Gastrocnemius medialis (tissue), 4 donors: ENCODE results near the gene POTEB3. TPM values are rescaled to one million over a fixed set of nuclear protein-coding genes. Genes with fewer than 3 reads are reported as not detected.
"Not testable (repeated sequence)": the region's sequence is repeated elsewhere in the genome, so short reads cannot be mapped to it uniquely, and the experiment has no call there.

ENCODE experiments used
- ATAC-seq, 2 donors: fragments of 150-250 bp; one replicate each; pipeline ENCODE4 v1.9.1; 2016
- DNase-seq, 2 donors: peaks; one replicate each; pipeline ENCODE4 v3.0.0-alpha.2; 2019
- H3K27ac ChIP-seq, 4 donors: fragments of 200-600 bp; sonication (generic); 1 replicate in 1 of 4; 2 replicates in 3 of 4; pipeline ENCODE4 v1.5.1; 2016 to 2018; ENCODE audit warnings: mild to moderate bottlenecking in 2 of 4, moderate library complexity in 1 of 4
- H3K27me3 ChIP-seq, 3 donors: fragments of 200-600 bp; sonication (generic) in 2 of 3; 1 replicate in 1 of 3; 2 replicates in 2 of 3; pipeline versions ENCODE4 v1.5.1 to v1.6.0; 2016 to 2019; ENCODE audit warnings: mild to moderate bottlenecking in 1 of 3, moderate library complexity in 1 of 3
- H3K36me3 ChIP-seq, 2 donors: fragments of 200-600 bp; sonication (generic) in 1 of 2; one replicate each; pipeline ENCODE4 v1.5.1; 2017 to 2018
- H3K4me1 ChIP-seq, 2 donors: fragments of 200-600 bp; sonication (generic) in 1 of 2; one replicate each; pipeline ENCODE4 v1.5.1; 2016 to 2017; ENCODE audit warnings: mild to moderate bottlenecking in 2 of 2
- H3K4me3 ChIP-seq, 4 donors: fragments of 200-600 bp; sonication (generic) in 3 of 4; 1 replicate in 1 of 4; 2 replicates in 3 of 4; pipeline ENCODE4 v1.5.1; 2016 to 2019; ENCODE audit warnings: mild to moderate bottlenecking in 2 of 4
- H3K9me3 ChIP-seq, 3 donors: fragments of 200-600 bp; sonication (generic) in 2 of 3; 1 replicate in 1 of 3; 2 replicates in 2 of 3; pipeline ENCODE4 v1.5.1; 2016 to 2019
- in situ Hi-C, 4 donors: fragments of 200-750 bp; cut with MboI; loops; one replicate each; pipeline versions ENCODE4 v1.15.0 to v1.8.0; 2017; ENCODE audit warnings: low sequenced_read_pairs in 4 of 4
- intact Hi-C: fragments of 100-400 bp; cut with DNase I; formaldehyde crosslinking; loops from one replicate; pipeline ENCODE4 v1.15.1; 2023; ENCODE audit warnings: low total_unique reads
- total RNA-seq, 4 donors: library from RNA; depleted of rRNA; stranded (reverse); fragments of >200 nt; gene quantifications; one replicate each; pipeline versions ENCODE4 v1.1.0 to v1.2.3, GENCODE V29; 2016

The POTEB3 gene
- not detected for total RNA-seq

DNA sequence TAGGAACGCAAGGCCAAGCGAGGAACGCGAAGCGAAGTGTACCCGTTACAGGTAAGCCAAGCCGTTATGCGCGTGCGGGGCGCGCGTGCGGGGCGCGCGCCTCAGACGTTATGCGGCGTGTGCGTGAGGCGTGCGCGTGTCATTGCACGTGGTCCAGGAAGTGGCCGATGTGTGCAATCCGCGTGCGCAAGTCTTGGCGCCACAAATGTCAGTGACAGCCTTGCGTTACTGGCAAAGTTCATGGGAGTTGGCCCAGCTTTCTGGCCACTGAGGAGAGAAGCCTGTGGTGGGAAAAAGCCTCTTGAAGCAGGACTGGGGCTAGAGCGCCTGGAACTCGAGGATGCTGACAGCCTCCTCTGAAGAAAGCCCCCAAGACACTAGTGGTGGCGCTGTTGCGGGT lies at the start of gene POTEB3:
TSS of gene POTEB3 (minus strand) at position 101 of the 400 bp plus-strand sequence. CDS start 488 bp downstream, outside the sequence.
- intact Hi-C loops, H3K9me3 ChIP-seq, in situ Hi-C loops: not testable (repeated sequence)

DNA sequence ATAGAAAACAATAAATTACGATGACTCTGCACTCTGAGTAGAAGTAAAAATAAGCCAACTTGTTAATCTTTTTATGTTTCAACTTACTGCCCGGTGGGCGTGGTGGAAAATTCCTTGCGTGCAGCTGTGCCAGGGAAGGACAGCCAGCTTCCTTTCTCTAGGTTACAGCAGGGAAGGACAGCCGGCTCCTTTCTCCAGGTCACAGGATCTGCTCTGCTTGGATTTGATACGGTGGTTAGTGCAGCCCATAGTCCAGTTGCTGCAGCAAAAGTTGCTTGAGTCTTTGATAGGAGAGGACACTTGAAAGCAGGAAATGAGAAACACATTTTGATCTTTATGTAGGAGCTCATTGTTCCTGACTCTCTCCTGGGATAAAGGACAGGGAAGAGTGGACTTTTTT lies 13.4 kb upstream of the POTEB3 start:
- H3K9me3 ChIP-seq, H3K4me1 ChIP-seq, H3K4me3 ChIP-seq, in situ Hi-C loops, H3K27ac ChIP-seq, H3K27me3 ChIP-seq, intact Hi-C loops, H3K36me3 ChIP-seq, DNase-seq, ATAC-seq: not testable (repeated sequence)

More for the DNA sequence above, at the start of gene POTEB3:
- not testable (repeated sequence) for H3K36me3 ChIP-seq, H3K27ac ChIP-seq, ATAC-seq, H3K4me3 ChIP-seq, H3K4me1 ChIP-seq, DNase-seq, H3K27me3 ChIP-seq

DNA sequence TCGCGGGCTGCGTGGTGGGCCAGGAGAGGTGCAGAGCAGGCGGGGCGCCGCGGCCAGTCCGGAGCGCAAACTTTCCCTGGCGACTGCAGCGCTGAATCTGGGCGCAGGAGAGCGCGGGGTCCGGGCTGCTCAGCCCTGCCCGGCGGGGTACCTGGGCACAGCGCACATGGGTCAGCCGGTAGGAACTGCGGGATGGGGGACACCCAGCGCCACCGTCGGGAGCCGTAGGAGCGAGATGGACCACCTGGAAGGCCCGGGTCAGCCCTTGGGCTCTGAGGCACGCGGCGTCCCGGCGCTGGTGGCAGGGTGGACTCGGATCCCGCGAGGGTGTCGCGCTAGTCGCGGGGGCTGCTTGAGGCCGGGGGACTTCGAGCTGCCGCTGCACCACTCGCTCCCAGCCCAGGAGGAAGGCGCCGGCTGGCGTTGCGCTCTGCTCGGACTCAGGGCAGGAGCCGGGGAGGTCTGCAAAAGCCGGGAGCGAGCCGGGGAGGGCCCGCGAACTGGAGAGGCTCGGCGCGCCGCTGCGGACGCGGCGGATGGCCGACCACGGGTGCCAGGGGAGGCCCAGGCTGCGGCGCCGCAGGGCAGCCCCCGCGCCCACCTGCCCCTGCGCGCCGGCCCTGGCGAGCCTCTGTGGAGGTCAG lies 11.7 kb upstream of the POTEB3 start:
- ATAC-seq, result peak in 1 of 2 donors; percentile 26
- H3K4me3 ChIP-seq, H3K27ac ChIP-seq, H3K27me3 ChIP-seq, intact Hi-C loops, H3K4me1 ChIP-seq, DNase-seq, H3K9me3 ChIP-seq, H3K36me3 ChIP-seq, in situ Hi-C loops: not testable (repeated sequence)

DNA sequence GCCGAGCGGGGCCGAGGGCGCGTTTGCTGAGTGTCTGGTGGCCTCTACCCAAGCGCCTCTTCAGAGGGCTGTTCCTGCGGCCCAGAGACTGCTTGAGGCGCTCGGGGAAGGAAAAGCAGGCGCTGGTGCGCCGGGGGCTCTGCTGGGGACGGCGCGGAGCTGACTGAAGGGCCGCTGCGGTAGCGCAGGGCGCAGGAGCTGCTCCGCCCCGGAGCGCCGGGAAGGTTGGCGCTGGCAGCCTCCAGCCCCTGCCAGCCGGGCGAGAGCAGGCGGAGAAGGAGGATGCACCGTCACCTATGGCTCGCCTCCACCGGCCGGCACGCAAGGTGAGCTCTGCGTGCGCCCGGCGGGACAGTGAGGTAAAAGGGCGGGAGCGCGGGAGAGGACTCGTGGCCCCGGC lies 11.2 kb upstream of the POTEB3 start:
- H3K27me3 ChIP-seq, H3K9me3 ChIP-seq, ATAC-seq, intact Hi-C loops, H3K27ac ChIP-seq, H3K36me3 ChIP-seq, in situ Hi-C loops, H3K4me1 ChIP-seq, DNase-seq, H3K4me3 ChIP-seq: not testable (repeated sequence)

DNA sequence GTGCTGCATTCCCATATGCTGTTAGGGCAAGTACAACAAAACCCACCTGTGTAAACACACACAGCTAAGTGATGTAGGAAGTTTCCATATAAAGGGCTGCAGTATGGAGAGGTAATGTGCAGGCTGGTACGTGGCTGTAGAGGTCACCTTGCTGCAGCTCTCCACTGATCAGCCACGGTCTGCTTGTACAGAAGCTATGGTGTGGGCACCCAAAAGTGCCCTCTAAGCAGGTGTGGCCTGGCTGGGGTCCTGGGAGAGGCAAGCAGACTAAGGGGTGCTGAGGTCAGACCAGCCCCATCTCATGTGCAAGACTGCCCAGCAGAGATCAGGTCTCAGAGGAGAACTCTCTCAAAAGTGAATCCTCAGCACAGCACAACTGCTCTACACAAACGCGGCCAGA lies 32.9 kb downstream of the POTEB3 start:
- H3K4me3 ChIP-seq, DNase-seq, ATAC-seq, H3K27me3 ChIP-seq, H3K9me3 ChIP-seq, H3K4me1 ChIP-seq, intact Hi-C loops, in situ Hi-C loops, H3K27ac ChIP-seq, H3K36me3 ChIP-seq: not testable (repeated sequence)

DNA sequence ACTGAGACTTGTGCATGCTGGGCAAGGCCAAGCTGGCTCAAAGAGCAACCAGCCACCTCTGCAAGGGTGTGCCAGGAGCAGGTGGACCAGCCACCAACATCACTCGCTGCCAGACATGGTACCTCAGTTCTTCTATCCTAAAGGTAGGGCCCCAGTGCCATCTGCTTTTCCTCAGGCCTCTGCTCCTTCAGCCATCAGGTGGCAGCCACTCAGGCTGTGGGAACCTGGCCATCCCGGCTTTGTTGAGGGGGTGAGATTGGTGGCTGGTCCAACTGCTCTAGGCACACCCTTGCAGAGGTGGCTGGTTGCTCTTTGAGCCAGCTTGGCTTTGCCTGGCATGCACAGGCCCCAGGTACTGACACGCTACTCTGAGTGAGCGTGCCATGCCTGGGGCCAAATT lies 38.8 kb downstream of the POTEB3 start:
- H3K4me1 ChIP-seq, H3K36me3 ChIP-seq, ATAC-seq, DNase-seq, H3K27me3 ChIP-seq, H3K27ac ChIP-seq, H3K4me3 ChIP-seq, intact Hi-C loops, H3K9me3 ChIP-seq, in situ Hi-C loops: not testable (repeated sequence)

DNA sequence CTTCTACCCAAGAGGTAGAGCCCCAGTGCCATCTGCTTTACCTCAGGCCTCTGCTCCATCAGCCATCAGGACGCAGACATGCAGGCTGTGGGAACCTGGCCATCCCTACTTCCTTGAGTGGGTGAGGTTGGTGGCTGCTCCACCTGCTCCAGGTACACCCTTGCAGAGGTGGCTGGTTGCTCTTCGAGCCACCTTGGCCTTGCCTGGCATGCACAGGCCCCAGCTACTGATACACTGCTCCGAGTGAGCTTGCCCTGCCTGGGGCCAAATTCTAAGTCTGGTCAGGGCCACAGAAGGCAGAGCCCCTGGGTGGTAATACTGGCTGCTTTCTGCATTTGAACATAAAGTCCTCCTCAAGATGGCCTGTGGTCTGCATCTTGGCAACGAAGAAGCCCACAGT lies 41.2 kb downstream of the POTEB3 start:
- in situ Hi-C loops, H3K36me3 ChIP-seq, intact Hi-C loops, H3K4me3 ChIP-seq, H3K27ac ChIP-seq, ATAC-seq, H3K9me3 ChIP-seq, H3K4me1 ChIP-seq, DNase-seq, H3K27me3 ChIP-seq: not testable (repeated sequence)

DNA sequence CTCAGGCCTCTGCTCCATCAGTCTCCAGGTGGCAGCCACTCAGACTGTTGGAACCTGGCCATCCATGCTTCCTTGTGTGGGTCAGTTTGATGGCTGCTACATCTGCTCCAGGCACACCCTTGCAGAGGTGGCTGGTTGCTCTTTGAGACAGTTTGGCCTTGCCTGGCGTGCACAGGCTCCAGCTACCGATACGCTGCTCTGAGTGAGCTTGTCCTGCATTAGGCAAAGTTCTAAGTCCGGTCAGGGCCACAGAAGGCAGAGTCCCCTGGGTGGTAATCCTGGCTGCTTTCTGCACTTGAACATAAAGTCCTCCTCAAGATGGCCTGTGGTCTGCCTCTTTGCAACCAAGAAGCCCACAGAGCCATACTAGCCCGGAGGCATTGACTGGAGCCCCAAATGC lies 41.8 kb downstream of the POTEB3 start:
- H3K4me1 ChIP-seq, intact Hi-C loops, DNase-seq, H3K27ac ChIP-seq, H3K27me3 ChIP-seq, ATAC-seq, H3K36me3 ChIP-seq, H3K4me3 ChIP-seq, in situ Hi-C loops, H3K9me3 ChIP-seq: not testable (repeated sequence)

DNA sequence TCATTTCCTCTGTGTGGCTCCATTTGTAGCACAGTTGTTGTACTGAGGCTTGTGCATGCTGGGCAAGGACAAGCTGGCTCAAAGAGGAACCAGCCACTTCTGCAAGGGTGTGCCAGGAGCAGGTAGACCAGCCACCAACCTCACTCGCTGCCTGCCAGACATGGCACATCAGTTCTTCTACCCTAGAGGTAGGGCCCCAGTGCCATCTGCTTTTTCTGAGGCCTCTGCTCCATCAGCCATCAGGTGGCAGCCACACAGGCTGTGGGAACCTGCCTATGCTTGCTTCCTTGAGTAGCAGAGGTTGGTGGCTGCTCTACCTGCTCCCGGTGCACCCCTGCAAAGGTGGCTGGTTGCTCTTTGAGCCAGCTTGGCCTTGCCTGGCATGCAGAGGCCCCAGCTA lies 42.6 kb downstream of the POTEB3 start:
- H3K27ac ChIP-seq, intact Hi-C loops, H3K36me3 ChIP-seq, DNase-seq, H3K4me1 ChIP-seq, H3K9me3 ChIP-seq, in situ Hi-C loops, H3K4me3 ChIP-seq, H3K27me3 ChIP-seq, ATAC-seq: not testable (repeated sequence)

DNA sequence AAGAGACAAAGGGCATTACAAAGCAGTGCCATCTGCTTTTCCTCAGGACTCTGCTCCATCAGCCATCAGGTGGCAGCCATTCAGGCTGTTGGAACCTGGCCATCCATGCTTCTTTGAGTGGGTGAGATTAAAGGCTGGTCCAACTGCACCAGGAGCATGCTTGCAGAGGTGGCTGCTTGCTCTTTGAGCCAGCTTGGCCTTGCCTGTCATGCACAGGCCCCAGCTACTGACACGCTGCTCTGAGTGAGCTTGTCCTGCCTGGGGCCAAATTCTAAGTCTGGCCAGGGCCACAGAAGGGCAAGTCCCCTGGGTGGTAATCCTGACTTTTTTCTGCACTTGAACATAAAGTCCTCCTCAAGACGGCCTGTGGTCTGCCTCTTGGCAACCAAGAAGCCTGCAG lies 43.1 kb downstream of the POTEB3 start:
- H3K9me3 ChIP-seq, H3K36me3 ChIP-seq, H3K4me3 ChIP-seq, H3K27me3 ChIP-seq, ATAC-seq, H3K27ac ChIP-seq, DNase-seq, H3K4me1 ChIP-seq, in situ Hi-C loops, intact Hi-C loops: not testable (repeated sequence)

DNA sequence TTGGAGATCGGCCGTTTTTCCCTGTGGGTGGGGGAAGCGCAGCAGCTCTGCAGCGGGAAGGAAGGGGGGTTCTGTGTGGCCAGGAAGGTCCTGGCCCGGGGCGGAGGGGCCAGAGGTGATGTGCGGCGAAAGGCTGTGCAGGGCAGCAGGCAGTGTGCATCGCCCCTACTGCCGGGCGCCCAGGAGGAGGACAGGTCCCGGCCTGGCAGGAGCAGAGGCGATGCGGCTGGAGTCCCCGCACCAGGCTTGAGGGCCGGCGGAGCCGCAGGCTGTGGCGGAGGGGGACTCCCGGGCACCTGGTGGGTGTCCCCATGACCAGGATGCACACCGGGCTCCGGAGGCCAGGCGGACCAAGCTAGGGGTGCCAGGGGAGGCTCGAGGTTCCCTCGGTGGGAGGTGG lies 54.3 kb downstream of the POTEB3 start:
- in situ Hi-C loops, H3K27ac ChIP-seq, ATAC-seq, DNase-seq, H3K4me3 ChIP-seq, H3K27me3 ChIP-seq, H3K36me3 ChIP-seq, intact Hi-C loops, H3K9me3 ChIP-seq, H3K4me1 ChIP-seq: not testable (repeated sequence)

DNA sequence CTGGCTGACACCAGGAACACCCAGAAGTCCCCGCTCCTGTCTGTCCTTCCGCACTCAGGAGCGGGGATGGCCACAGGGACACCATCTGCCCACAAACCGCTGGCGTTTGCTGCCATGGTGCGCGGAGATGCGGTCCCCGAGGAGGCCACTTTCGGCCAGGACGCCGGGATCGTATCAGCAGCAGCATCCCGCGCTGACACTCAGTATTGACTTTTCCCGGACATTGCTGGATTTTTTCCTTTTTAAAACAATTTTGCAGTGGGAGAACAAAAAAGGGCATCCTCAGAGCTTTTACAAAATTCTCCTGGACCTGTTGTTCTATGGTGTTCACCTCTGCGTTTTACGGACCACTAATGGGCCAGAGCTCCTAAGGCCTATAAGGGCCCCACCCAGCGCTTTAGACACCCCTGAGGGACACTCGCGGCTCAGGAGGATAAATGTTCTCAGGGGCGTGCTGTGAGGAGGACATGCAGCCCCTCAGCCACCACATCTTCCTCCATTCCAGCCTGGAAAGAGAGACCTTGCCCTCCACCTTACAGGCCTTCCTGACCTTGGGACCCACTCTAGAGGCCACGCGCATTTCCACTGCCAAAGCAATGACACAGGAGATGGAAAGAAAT lies 56.3 kb downstream of the POTEB3 start:
- not testable (repeated sequence) for H3K27ac ChIP-seq, H3K36me3 ChIP-seq

More for the DNA sequence above, 56.3 kb downstream of the POTEB3 start:
- H3K4me3 ChIP-seq, DNase-seq, H3K27me3 ChIP-seq, ATAC-seq, H3K4me1 ChIP-seq, H3K9me3 ChIP-seq, in situ Hi-C loops, intact Hi-C loops: not testable (repeated sequence)
